DOHH2 (cell line): ENCODE measurements around the gene RTF2.
A peak's percentile ranks its signal among the peaks of the same experiment; 100 is the strongest.

Experiments
- H3F3A ChIP-seq: fragments of 200-600 bp; sonication (generic), shearing (Covaris generic); 2 replicates; pipeline ENCODE4 v1.6.0; 2016; ENCODE audit warnings: antibody characterized with exemption, mild to moderate bottlenecking; ENCODE audit not compliant: control insufficient read depth, insufficient read depth
- H3K27ac ChIP-seq: fragments of 200-600 bp; sonication (generic); 2 replicates; pipeline ENCODE4 v1.5.1; 2014; ENCODE audit warnings: low read depth, mild to moderate bottlenecking, low read length, moderate library complexity
- H3K27me3 ChIP-seq: fragments of 200-600 bp; sonication (generic); 2 replicates; pipeline ENCODE4 v1.6.1; 2014; ENCODE audit warnings: mild to moderate bottlenecking, low read length, mixed read lengths; ENCODE audit not compliant: control insufficient read depth
- H3K36me3 ChIP-seq: fragments of 200-600 bp; sonication (generic); 2 replicates; pipeline ENCODE4 v1.6.1; 2014; ENCODE audit warnings: mild to moderate bottlenecking, low read length, moderate library complexity, mixed read lengths; ENCODE audit not compliant: control insufficient read depth
- H3K4me1 ChIP-seq: fragments of 200-600 bp; sonication (generic); 2 replicates; pipeline ENCODE4 v1.6.1; 2014; ENCODE audit warnings: mild to moderate bottlenecking, low read length, mixed read lengths; ENCODE audit not compliant: control insufficient read depth
- H3K4me2 ChIP-seq: fragments of 200-600 bp; sonication (generic); 2 replicates; pipeline ENCODE4 v1.6.0; 2014; ENCODE audit warnings: mild to moderate bottlenecking, low read length, moderate library complexity
- H3K4me3 ChIP-seq: fragments of 200-600 bp; sonication (generic); 2 replicates; pipeline ENCODE4 v1.5.1; 2014; ENCODE audit warnings: mild to moderate bottlenecking, low read length, mixed read lengths
- H3K79me2 ChIP-seq: fragments of 200-600 bp; sonication (generic); 2 replicates; pipeline ENCODE4 v1.6.1; 2014; ENCODE audit warnings: mild to moderate bottlenecking, low read length, mixed read lengths; ENCODE audit not compliant: control insufficient read depth
- H3K9me2 ChIP-seq: fragments of 200-600 bp; sonication (generic); replicated peaks from 2 replicates; pipeline ENCODE4 v1.6.1; 2014; ENCODE audit warnings: mild to moderate bottlenecking, low read length, mixed read lengths; ENCODE audit not compliant: control insufficient read depth
- H3K9me3 ChIP-seq: fragments of 200-600 bp; sonication (generic); 2 replicates; pipeline ENCODE4 v1.6.1; 2014; ENCODE audit warnings: antibody characterized with exemption, low read length, mixed read lengths; ENCODE audit not compliant: control insufficient read depth, insufficient read depth
- H4K20me1 ChIP-seq: fragments of 200-600 bp; sonication (generic); 2 replicates; pipeline ENCODE4 v1.6.0; 2014; ENCODE audit warnings: low read depth, mild to moderate bottlenecking, antibody characterized with exemption, low read length, moderate library complexity; ENCODE audit not compliant: control insufficient read depth, insufficient read depth
- CTCF ChIP-seq: fragments of 200-600 bp; sonication (generic); IDR thresholded peaks from one replicate; pipeline ENCODE4 v1.5.1; 2014; ENCODE audit warnings: antibody characterized with exemption, mild to moderate bottlenecking, low read depth, low read length; ENCODE audit not compliant: poor library complexity, severe bottlenecking
- EZH2phosphoT487 ChIP-seq: fragments of 200-600 bp; sonication (generic); IDR thresholded peaks from 2 replicates; pipeline ENCODE4 v1.6.1; 2017; ENCODE audit warnings: borderline replicate concordance, mild to moderate bottlenecking, antibody characterized with exemption, low read length, moderate library complexity, mixed read lengths

The RTF2 gene

GRCh38 chr20:56426926-56427325 lies 41.5 kb upstream of the RTF2 start:
- no peaks in the 10 kb centered on the region for H3F3A ChIP-seq
- no peaks in the 10 kb centered on the region; the same call in 1 of the 2 replicates for H3K27me3 ChIP-seq
- no peak for TF ChIP-seq EZH2phosphoT487
- no peak for TF ChIP-seq CTCF
- no peak overlapping the region for H3K4me3 ChIP-seq
- no peak overlapping the region for H3K27ac ChIP-seq
- no peaks in the 10 kb centered on the region for H4K20me1 ChIP-seq
- no peaks in the 10 kb centered on the region for H3K9me3 ChIP-seq
- H3K36me3 ChIP-seq = no peaks in the 10 kb centered on the region
- H3K4me1 ChIP-seq = peaks cover 29% of the 10 kb centered on the region
- no peaks in the 10 kb centered on the region for H3K79me2 ChIP-seq
- no peak overlapping the region for H3K4me2 ChIP-seq
- H3K9me2 ChIP-seq = no peaks in the 10 kb centered on the region

GRCh38 chr20:56427797-56428196 lies 40.6 kb upstream of the RTF2 start:
- Histone ChIP-seq H3K4me1 (peaks cover 29% of the 10 kb centered on the region), H4K20me1 (no peaks in the 10 kb centered on the region), H3K79me2 (no peaks in the 10 kb centered on the region), H3F3A (no peaks in the 10 kb centered on the region), H3K4me2 (no peak overlapping the region), H3K27me3 (no peaks in the 10 kb centered on the region; the same call in 1 of the 2 replicates), H3K9me3 (no peaks in the 10 kb centered on the region), H3K27ac (no peak overlapping the region), H3K9me2 (no peaks in the 10 kb centered on the region), H3K4me3 (no peak overlapping the region), H3K36me3 (no peaks in the 10 kb centered on the region)
- no peak for TF ChIP-seq EZH2phosphoT487
- TF ChIP-seq CTCF = no peak

DNA sequence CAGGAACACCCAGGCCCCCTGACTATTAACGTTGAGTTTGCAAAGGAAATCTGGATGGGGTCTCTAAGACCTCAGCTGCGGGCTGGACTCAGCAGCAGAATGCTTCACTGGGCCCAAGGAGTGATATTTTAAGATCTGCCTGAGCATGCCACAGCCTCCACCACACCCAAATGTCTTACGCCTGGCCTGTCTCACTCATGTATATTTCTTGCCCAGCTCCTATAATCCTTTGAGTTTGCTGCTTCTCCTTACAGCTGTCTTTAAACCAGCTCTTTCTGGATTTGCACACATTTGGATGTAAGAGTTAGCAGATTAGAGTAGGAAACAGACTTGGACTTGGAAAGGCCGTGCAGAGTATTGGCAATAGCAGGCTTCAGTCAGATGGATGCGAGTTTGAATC lies 40.0 kb upstream of the RTF2 start:
- Histone ChIP-seq H3K27me3 (no peaks in the 10 kb centered on the region; the same call in 1 of the 2 replicates), H3K4me3 (no peak overlapping the region), H3K79me2 (no peaks in the 10 kb centered on the region), H4K20me1 (no peaks in the 10 kb centered on the region), H3K36me3 (no peaks in the 10 kb centered on the region), H3K9me3 (no peaks in the 10 kb centered on the region), H3F3A (no peaks in the 10 kb centered on the region), H3K9me2 (no peaks in the 10 kb centered on the region), H3K4me1 (peaks cover 29% of the 10 kb centered on the region), H3K27ac (no peak overlapping the region), H3K4me2 (peak overlapping the region; percentile 54)
- TF ChIP-seq CTCF (no peak), EZH2phosphoT487 (no peak)
